Dedifferentiated amniotic fluid mesenchymal stem cell (primary cell): ENCODE results near the gene FBXL16.

Source experiments
- DNase-seq: peaks from one replicate; pipeline ENCODE4 v3.0.0-alpha.2; 2016; ENCODE audit errors: extremely low spot score

The FBXL16 gene

GRCh38 chr16:678209-678857 lies 27.3 kb downstream of the FBXL16 start:
- DNase-seq, result no peak

- DNase-seq, result no peak
Measured at GRCh38 chr16:677316-678190, 28.0 kb downstream of the FBXL16 start.

GRCh38 chr16:676913-677312 lies 28.7 kb downstream of the FBXL16 start:
- no peak for DNase-seq

- no peak for DNase-seq
Measured at GRCh38 chr16:676565-676902, 29.1 kb downstream of the FBXL16 start.

GRCh38 chr16:675884-676564 lies 29.6 kb downstream of the FBXL16 start:
- no peak for DNase-seq

DNA sequence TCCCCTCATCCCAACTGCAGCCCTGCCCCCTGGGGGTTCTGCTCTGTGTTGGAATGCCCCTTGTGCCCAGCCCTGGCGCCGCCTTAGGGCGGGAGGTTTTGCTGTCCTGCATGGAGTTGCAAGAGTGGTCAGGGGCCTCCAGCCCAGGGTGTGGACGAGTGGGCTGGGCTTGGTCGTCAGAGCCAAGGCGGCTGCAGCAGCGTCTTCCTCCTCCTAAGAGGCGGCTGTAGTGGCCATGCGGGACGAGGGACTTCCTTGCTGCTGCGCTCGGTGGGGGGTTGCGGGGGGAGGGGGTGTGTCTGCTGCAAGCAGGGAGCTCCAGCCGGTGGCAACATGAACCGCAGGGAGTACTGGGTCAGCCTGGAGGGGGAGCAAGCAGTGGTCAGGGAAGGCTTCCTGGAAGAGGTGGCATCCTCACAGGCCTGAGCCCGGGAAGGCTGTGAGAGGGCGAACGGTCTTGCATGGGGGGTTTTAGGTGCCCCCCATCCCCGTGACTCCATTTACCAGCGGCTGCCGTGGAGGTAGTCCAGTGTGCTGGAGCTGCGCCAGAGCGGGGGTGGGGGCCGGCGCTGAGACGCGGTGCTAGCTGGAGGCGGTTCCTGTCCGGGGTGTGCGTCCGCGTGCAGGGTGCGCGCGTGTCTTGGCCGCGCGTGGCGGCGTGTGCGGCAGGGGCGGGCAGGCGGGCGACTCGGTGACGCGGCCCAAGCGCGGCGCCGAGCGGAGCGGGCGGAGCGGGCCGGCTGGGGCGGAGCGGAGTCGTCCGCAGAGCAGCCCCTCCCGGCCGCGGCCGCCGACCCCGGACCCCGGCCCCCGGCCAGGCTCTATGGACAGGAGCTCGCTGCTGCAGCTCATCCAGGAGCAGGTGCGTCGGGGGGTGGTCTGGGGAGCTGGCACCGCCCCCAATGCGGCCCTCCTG lies 30.4 kb downstream of the FBXL16 start, which contains the start of gene RHBDL1:
TSS of gene RHBDL1 (plus strand) at position 704 of the 916 bp plus-strand sequence. CDS start at position 824, 120 bp downstream.
- DNase-seq, result no peak

DNA sequence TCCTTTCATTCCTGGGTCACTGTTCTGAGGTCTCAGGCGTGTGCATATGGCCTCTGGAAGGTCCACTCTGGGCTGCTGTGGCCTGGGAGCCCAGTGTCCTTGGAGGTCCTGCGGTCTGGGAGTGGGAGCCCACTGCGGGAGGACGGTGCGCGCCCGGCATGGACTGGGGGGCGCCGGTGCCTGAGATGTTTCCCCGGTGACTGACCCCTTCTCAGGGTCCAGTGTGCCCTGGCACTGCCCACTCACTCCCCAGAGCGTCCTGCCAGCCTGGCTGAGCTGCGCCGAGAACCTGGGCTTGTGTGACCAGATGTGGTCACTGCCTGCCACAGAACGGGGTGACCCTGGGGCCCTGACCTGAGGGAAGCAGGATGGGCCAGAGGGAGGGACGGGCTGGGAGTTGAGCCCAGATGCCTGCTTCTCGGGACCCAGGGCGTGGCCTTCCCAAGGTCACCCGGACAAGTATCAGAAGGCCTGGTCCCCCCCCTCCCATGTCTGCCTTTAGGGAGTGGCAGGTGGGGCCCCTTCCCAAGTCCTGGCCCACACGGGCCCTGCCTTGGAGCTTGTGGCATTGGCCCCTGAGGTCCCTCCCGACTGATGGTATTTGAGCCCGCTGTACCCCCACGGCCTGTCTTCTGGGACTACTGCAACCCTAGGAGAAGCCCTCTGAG lies 31.3 kb downstream of the FBXL16 start:
- no peak for DNase-seq

- DNase-seq, result no peak
Measured at GRCh38 chr16:673399-673991, 32.1 kb downstream of the FBXL16 start.

GRCh38 chr16:672851-673250 lies 32.8 kb downstream of the FBXL16 start:
- DNase-seq, result no peak

GRCh38 chr16:672371-672770 lies 33.2 kb downstream of the FBXL16 start:
- no peak for DNase-seq

DNA sequence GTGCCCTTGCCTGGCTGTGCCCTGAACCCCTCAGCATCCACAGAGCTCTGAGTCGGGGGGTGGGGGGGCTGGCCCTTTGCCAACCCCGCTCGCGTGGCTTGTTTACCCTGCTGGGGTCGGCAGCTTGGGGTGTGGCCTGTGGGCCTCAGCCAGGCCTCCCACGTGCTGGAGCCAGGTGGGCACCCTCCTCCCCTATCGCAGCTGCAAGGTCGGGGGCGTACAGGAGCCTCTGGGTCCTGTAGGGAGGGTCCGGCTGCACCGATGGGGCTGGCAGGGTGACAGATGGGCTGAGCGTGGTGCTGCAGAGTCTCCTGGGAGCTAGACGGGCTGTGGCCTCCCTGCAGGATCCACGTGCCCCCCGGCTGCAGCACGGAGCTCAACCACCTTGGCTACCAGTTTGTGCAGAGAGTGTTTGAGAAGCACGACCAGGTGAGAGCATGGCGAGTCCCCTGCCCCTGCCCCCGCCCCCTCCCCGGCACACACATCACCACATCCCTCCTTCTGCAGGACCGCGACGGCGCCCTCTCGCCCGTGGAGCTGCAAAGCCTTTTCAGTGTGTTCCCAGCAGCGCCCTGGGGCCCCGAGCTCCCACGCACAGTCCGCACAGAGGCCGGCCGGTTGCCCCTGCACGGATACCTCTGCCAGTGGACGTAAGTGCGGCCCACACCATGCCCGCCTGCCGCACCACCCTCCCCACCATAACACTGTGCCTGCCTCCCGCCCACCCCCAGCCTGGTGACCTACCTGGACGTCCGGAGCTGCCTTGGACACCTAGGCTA lies 34.1 kb downstream of the FBXL16 start:
- no peak for DNase-seq

- DNase-seq, result no peak
Measured at GRCh38 chr16:670485-671352, 34.9 kb downstream of the FBXL16 start.

- no peak for DNase-seq
Measured at GRCh38 chr16:669666-670065, 35.9 kb downstream of the FBXL16 start.

GRCh38 chr16:668519-669171 lies 37.0 kb downstream of the FBXL16 start:
- DNase-seq, result no peak

GRCh38 chr16:667780-668518 lies 37.7 kb downstream of the FBXL16 start, which contains the start of gene RHOT2:
Gene RHOT2, plus strand, starts transcription at chr16:668132. Its CDS starts 68 bp downstream, at chr16:668200.
- peak; percentile 89 for DNase-seq

DNA sequence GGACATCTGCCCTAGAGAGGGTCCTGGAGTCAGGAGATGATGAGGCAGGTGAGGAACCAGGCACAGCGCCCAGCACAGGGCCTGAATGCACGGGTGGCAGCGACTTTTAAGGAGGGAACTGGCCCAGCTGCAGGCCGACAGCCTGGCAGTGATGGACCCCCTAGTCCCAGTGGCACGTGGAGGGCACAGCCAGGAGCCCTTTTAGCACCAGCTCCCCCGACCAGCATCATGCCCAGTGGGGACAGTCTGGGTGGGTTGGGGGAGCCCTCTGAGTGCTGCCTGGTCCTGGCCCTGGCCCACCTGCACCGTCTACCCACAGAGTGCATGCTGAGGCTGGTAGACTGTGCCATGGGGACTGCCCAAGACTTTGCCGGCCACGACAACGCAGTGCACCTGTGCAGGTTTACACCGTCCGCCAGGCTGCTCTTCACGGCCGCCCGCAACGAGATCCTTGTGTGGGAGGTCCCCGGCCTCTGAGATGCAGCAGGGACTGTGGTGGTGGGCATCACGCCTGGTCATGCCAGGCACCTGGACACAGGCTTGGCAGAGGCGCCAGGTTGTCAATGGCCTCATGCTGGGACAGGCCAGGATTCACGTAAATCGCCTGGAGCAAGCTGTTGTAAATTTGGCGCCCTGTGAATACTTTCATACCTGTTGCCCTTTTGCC lies 38.4 kb downstream of the FBXL16 start:
- DNase-seq, result no peak

DNA sequence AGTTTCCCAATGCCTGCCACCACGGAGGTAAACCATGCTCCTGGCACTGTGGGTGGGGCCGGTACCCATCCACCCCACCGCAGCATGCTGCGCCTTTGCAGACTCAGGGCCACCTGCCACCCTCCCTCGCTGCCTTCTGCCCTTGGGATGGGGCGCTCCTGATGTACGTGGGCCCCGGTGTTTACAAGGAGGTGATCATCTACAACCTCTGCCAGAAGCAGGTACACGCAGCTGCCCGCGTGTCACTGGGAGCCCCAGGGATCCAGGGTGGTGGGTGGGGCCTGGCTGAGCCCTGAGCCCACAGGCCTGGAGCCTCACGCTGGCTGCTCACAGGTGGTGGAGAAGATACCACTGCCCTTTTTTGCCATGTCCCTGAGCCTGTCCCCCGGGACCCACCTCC lies 39.0 kb downstream of the FBXL16 start:
- DNase-seq, result no peak
